Activated CD4-positive, alpha-beta T cell treated with anti-CD3 and anti-CD28 coated beads for 1 hour (primary cell): ENCODE data around the gene ARL15.

ENCODE experiments used
- DNase-seq: peaks from one replicate; pipeline ENCODE4 v3.0.0-alpha.2; 2020

Gene ARL15

DNA sequence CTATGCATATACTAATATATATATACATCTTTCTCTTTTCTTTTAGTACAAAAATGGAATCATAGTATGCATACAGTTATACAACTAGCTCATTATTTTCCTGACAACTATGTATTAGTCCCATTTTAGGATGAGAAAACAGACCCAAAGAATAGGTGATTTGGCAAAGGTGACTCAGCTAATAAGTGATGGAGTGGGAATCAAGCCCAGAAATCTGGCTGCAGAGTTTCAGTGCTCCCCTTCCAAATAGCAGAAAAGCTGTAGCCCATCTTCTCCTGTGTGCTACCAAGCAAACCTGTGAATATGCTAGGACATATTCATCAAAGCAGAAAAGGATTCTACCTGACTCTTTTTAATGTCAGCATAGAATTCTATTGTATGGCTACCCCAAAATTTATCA, 114.7 kb downstream of the ARL15 start:
- no peak for DNase-seq

DNA sequence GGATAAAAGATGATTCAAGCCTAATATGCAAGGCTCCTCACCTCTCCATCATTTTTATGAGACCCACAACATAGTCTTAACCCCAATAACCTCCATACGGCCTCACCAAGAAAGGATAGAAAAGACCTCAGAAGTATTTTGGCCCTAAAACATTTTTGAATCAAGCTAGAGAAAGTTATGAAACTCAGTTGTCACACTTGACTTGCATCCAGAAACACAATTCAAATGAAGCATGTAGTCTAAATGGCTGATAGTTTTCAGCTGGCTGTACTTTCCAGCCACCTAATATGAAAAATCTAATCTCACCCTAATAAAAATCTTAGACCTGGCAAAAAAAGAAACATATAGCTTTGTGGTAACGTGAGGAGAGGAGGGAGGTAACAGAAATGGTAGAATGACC, 116.1 kb downstream of the ARL15 start:
- no peak for DNase-seq

DNA sequence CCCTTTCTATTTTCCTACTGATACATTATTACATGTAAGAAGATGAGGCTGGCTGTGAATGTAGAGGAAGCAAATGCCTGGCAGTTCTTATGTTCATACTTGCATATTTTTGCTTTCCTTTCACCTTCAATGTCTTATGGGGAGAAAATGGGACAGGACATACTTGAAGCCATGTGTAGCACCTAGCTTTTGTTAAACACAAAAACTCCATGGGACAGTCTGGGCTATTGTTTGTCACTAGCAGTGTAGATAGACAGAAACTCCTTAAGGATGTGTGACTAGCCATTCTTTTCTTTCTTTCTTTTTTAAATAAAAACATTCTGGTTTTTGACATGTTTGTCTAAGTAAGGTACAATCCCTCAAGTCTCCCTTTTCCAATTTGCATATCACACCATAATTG, 122.7 kb downstream of the ARL15 start:
- DNase-seq: no peak

DNA sequence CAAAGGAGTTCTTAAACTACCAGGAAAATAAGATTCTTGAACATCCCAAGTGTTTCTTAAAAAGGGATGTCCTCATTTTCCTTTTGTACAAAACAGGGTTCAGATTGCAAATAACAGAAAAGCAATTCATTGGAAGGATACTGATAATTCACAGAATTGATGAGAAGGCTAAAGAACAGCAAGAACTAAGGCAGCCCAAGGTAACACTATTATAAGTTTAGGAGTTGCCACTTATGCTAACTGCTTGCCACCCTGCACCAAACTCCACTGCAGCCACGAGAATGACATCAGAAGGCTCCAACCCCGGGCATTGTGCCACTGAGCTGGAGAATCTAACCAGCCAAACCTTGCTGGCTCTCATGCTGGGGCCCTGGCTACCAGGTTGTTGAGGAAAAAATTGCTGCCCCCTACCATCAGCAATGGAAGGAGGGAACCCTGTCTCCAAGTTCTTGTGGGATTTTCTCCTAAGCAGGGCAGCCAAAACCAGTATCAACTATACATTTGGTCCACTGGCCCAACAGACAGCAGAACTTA, 123.4 kb downstream of the ARL15 start:
- no peak for DNase-seq

DNA sequence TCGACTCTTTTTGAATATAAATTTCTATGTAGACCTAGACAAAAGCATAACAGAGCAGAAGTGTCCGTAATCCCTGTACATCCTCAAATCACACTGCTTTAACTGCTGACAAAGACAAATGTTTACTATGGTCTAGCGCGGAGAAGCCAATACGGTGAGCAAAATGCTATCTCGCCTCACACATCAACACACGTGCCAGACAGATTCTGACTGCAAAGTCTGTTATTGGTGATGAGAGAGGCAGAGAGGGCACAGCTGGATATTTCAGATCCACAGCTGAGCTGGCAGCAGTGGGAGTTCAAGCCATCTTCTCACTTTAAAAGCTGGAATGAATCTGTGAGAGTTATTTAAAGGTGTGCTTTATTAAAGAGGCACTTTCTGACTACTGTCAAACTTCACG, 124.3 kb downstream of the ARL15 start:
- no peak for DNase-seq

DNA sequence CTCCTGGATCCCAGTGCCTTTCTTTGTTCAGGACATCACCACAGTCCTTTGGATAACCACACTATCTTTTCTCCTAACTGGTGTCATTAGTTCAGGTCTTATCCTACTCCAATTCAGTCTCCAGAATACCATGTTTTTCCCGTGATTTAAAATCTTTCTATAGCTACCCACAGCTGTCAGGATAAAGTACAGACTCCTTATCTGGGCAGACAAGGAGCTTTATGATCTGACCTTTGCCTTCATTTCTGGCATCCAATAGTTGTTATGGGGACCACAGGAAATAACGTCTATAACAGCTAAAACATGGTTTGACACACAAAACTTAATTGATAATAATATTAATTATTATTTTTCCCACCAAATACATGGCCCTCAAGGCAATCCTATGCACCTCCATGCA, 125.6 kb downstream of the ARL15 start:
- DNase-seq: no peak

DNA sequence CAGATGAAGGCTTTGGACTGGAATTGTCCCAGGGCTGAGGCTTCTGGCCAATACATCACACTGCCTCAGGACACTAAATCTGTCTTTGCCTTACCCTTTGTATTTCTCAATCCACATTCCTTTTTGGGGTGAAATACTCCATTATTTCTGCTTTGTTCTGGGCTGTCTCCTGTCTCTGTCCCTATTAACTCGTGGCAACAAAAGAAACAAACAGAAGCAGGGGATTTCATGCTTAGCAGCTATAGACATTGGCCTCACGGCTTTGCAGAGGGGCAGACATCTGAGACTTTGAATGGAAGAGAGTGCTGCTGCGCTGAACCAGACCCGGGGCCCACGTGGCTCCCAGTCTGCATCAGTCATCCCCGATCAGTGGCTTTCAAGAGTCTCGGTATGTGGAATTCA, 129.7 kb downstream of the ARL15 start:
- no peak for DNase-seq

DNA sequence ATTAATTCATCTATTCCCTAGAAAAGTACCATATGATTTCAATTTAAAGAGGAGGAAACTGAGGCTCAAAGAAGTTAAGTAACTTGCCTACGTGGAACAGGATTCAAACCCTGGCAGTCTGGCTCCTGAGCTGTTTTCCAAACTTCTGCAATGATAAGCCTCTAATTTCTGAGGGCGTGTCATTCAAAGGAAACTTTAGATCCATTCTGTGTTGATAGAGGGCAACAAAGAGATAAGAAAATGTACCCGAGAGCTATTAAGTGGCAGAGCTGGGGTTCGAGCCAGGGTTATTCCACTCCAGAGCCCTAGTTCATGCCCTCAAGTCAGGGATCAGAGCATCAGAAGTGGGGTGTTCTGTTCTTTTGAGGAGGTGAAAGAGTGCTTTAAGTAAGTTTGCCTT, 131.4 kb downstream of the ARL15 start:
- DNase-seq: no peak

DNA sequence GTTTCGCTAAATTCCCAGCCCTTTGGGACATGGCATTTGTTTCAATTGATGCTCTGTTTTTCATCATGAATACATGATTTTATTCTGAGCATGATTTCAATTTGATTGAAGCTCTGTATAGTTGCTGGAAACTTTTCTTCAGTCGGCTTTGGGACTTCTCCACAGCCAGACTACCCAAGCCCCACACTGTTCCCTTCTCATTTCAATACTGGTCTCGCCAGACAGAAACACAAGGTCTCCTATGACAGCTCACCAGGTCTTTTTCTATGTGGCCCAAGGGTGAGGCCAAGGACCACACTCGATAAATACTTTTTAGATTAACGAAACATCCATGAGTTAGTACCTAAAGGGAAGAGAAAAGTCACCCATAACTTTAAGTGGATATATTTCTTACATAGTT, 132.2 kb downstream of the ARL15 start:
- no peak for DNase-seq

DNA sequence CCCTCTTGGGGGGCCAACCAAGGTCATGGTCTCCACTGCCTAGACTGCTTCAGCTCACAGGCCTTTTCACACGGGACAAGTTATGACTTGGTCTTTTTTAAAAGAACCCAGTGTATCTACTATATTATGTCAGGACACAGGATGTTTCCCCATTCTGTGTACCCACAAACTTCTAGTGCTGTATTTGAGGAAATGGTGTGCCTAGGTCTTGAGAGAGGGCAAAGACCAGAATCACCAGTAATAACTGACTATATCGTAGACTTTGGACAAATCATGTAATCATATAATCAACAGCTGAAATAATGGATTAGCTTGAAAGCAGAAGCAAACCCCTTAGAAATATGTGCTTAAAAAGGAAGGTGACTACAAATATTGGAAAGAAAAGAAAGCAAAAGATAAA, 133.3 kb downstream of the ARL15 start:
- DNase-seq: no peak

DNA sequence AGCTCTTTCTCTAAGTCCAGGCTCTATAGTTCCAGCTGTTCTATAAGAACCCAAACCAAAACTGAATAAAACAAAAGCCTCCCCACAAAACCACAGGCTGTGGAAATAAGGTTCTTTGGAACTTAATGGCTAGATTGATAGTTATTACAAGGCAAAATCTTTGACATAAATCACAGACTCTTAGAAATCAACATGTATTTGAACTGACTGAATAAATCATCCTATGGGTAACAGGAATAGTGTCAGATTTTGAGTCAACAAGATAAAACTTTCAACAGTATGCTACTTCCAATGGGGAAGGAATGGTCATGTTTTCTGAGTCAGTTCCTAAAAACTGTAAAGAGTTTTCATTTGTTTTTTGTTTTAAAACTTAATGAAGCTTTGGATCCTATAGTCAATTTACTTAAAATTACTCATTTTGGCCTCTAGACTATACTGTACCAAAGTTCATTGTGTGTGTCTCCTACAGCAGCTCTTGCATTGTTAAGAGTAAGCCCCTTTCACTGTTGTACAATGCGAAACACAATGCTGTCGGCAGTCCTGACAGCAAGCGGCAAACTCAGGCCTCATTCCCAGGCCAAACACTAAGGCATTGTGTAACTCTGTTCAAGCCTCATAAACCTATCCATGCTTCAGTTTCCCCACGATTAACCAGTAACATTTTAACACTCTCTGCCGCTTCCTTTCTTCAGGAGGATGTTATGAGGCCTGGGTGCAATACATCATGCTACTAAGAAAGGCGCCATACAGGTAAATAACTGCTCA, 134.1 kb downstream of the ARL15 start:
- DNase-seq: no peak

DNA sequence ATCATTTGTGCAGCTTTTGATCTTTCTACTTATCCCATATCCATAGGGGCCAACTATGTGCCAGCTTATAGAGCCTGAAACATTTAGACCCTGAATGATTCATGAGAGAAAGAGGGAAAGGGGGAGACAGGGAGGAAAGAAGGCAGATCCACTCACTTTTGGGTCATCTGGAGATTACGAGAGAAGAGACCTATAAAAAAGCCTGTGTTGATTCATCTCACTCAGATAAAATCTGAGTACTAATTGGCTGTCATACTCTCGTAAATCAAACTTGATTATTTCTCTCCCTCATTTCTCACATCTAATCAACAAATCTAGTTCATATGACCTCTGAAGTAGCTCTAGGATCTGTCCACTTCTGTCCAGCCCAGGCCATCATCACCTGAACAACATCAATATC, 137.1 kb downstream of the ARL15 start:
- no peak for DNase-seq

DNA sequence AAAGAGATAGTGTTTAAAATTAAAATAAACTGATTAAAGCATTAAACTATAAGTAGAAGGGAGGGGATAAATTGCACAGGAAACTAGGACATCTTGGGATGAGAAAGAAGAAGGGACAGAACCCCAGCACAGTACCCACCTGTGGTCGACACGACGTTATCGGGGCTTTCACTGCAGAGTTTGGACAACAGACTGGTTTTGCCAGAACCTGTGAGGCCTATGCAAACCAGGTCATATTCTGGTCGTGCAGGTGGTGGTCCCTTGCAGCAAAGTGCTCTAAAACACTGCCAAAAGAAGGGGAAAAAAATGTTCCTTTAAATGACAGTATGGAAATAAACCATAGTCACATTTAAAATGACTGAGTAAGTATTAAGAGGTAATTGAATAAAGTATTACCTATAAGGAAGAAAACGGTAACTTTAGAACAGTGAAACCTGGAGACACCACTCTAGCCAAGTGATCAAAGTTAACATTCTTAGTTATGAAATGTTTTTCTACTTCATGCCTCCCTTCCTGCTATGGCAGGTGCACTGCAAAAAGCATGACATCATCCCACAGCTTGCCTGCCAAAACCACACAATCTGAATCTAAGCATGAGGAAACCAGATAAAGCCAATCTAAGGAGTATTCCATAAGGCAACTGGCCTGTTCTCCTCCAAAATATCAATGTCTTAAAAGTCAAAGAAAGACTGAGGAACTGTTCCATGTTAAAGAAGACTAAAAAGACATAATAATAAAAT, 138.6 kb downstream of the ARL15 start:
- no peak for DNase-seq

DNA sequence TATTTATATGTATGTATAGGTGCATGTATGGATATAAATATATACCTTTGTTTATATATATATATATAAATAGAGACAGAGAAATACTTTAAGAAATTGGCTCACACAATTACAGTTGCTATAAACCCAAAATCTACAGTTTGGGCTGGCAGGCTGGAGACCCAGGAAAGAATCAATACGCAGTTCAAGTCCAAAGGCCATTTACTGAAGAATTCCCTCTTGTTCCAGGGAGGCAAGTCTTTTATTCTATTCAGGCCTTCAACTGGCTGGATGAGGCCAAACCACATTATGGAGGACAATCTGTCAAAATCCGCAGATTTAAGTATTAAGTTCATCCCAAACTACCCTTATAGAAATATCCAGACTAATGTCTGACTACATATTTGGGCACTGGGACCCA, 144.7 kb downstream of the ARL15 start:
- DNase-seq: no peak

DNA sequence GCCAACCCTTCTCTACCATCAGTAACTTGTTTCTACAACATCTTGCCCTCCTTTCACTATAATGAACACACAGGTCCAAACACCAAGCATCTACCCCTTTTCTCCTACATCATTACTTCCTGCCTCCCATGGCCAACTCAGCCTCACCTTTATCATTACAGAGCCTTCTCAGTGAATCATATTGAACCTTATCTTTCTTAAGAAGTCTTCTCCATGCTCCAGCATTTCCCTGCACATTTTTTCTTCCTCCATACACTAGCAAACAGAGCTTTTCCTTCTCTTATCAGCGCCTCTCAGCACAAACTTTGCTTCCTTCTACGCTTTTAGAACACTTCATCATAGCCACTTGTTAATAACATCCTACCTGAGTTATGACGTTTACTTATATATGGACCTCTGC, 148.2 kb downstream of the ARL15 start:
- no peak for DNase-seq

DNA sequence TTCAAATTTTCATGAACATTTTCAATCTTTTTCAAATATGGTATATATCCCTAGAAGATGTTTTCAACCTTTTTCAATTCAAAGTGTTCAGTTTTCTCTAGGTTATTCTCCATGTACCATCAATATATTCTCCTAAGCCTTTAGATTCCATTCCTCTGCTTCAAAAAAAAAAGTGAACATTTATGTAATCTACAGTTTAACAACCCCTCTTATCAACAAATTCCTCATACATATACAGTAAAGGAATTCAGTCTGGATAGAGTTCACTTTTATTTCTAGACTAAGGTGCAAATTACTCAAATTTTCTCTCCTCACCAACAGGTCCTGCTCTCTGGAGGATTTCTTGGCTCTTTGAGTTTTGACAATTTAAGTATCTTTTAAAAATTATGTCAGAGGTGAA, 150.0 kb downstream of the ARL15 start:
- DNase-seq: no peak

DNA sequence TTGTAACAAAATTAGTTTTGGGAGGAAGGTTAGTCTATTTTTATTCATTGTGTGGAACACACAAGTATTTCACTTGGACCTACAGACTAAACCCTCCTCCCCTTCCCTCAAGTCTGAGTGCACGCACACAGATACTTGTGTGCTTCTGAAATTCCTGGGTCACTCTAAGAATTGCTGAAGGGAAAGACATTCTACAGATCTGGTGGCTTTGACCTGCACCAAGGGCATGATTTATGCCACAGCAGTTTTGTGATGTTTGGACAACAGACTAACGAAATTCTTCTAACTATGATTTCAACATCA, 150.5 kb downstream of the ARL15 start:
- no peak for DNase-seq

DNA sequence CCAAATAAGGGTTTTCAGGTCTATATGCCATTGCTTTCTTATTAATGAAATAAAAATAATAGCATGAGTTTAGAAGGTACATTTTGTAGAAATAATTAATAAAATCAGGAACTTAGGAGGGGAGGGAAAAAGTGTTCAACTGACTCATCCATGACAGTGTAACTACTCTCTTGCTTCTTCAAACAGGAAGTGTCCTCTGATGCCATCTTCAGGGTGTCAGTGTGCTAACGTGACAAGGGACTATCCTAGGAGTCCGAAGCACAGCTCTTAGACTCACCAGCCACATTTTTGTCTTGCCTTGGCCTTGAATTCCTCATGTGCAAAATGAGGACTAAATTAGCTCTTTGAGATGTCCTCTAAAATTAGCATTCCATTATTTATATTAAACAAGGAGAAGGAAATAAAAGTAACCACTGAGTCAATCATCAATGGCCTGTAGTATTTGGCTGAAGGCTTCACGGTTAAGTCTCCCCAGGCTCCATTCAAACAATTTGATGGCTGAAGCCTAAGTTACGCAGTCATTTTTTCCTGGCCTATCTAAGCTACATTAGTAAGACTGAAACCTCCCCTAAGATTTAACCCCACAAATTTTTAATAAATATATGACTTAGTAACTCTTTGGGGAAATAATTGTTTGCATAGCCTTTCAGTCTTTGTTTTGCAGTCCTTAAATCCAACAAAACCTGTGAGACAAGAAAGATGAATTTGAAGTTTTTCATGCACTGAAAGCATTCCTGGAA, 151.1 kb downstream of the ARL15 start:
- DNase-seq: no peak

DNA sequence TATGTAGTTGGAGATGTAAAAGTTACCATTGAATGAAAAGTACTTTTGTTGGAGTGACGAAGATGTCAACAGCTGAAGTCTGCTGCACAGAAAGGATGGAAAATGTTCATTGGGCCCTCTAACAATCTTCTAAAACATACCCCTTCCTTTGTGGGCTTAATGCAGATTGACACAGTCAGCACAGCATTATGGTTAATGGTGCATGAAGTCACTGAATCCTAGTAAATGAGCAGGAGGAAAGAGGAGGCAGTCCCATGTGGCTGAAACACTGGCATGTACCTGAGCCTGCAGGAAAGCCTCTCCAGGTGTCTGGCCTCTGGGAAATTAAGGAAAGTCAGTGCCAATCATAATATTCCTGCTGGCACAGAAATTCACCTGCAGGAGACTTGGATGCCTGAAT, 153.8 kb downstream of the ARL15 start:
- DNase-seq: no peak

DNA sequence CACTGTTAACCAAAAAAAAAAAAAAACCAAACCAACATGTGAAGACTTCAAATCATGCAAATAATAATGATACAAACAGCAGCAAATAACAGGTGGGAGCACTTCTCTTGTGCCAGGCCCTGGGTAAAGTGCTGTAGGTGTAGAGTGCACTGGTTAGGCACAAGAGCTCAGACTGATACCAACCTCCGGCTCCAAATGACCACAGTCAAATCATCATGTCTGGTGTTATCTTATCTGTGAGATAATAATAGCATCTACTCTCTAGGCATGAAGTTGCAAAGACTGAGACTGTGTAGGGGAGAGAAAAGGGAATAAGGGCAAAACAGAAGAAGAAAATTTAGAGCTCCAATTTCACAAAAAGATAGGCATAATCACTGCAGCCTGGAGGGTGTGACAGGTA, 159.5 kb downstream of the ARL15 start:
- no peak for DNase-seq

DNA sequence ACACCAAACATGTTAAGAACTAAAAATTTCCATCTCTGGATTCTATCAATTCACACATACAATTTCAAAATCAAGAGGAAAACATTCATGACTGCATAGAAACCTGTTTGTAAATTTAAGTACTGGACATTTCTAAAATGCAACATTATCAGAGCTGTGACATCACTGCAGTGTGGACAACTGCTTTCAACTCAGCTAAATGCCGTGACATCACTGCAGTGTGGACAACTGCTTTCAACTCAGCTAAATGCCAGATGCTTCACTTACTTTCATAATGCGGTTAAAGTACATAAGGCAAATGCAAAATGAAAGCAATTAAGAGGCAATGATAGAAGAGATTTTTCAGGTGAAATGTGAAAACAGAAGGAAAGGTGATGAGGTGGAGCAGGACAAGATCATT, 161.5 kb downstream of the ARL15 start:
- DNase-seq: no peak

DNA sequence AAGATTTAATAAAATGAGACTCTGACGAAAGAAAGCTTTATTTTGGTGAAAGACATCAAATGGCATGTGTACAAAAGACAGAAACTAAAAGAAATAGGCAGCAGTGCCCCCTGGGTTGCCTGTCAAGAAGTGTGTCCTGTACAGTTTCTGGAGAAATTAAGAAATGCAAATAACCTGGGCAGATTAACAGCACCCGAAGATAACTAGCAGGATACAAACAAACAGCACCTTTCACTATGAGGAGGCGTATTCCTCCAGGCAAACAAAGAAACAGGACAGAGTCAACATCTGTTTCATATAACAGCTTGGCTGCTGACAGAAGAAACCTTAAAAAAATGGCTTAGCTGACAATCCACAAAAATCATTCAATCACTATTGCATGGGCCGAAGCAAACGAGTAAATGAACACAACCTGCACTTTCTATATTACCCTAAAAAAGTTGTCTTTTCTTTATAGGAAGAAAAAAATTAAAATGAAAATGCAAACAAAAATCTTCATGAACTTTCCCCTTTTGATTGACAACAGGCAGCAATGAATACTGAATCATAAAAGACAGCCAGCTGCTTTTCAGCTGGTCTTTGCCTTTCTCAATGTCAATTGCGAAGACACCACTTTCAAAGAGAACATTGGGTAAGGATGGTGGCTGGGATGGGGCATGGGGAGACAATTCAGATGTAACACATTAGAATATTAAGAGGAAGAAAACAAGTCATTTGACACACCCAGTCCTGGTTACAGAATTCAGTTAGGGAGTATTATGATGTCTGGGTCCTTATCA, 162.1 kb downstream of the ARL15 start:
- no peak for DNase-seq

DNA sequence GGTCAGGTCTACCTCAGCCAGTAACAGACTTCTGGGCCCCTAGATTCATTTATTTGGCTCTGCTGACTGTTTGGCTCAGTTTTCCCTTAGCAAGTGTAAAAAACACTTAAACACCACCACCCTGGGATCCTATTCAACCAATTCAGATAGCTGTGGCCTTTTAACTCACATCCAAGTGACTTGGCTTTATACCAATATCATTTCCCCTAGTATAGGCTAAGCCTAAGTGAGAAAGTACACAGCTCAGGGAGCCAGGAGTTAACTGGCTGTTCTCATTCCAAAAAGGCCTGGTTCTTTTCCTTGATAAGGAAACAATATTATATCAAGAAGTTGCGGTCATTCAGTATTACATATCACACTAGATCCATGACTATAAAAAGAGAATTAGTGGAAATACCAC, 163.5 kb downstream of the ARL15 start:
- DNase-seq: no peak
